Heart left ventricle (tissue), 16 donors: ENCODE data around the gene CD99L2. TPM values are rescaled to one million over a fixed set of nuclear protein-coding genes. Genes with fewer than 3 reads are reported as not detected.

Experiments used
- ATAC-seq, 4 donors: fragments of 200-7000 bp; cut with Tn5 transposase; one replicate each; pipeline ENCODE4 v1.9.1; 2020 to 2022; ENCODE audit warnings: moderate library complexity in 4 of 4, mild to moderate bottlenecking in 3 of 4, moderate number of reproducible peaks in 1 of 4
- DNase-seq, 5 donors: peaks; one replicate each; pipeline ENCODE4 v3.0.0-alpha.2; 2020
- H3K27ac ChIP-seq, 12 donors: fragments of 200-600 bp; sonication (generic) in 4 of 12; one replicate each; pipeline versions ENCODE4 v1.5.0 to v1.8.0; 2016 to 2022; ENCODE audit warnings: mild to moderate bottlenecking in 2 of 12
- H3K27me3 ChIP-seq, 9 donors: fragments of 200-600 bp; sonication (generic) in 2 of 9; one replicate each; pipeline versions ENCODE4 v1.5.1 to v1.8.0; 2016 to 2022; ENCODE audit warnings: mild to moderate bottlenecking in 3 of 9
- H3K36me3 ChIP-seq, 9 donors: fragments of 200-600 bp; sonication (generic) in 2 of 9; one replicate each; pipeline versions ENCODE4 v1.5.0 to v1.8.0; 2018 to 2022; ENCODE audit warnings: mild to moderate bottlenecking in 2 of 9
- H3K4me1 ChIP-seq, 12 donors: fragments of 200-600 bp; sonication (generic) in 4 of 12; one replicate each; pipeline versions ENCODE4 v1.5.0 to v1.8.0; 2016 to 2022; ENCODE audit warnings: mild to moderate bottlenecking in 3 of 12
- H3K4me3 ChIP-seq, 12 donors: fragments of 200-600 bp; sonication (generic) in 4 of 12; one replicate each; pipeline versions ENCODE4 v1.5.0 to v1.8.0; 2017 to 2022; ENCODE audit warnings: mild to moderate bottlenecking in 9 of 12, moderate library complexity in 4 of 12
- H3K9me3 ChIP-seq, 12 donors: fragments of 200-600 bp; sonication (generic) in 4 of 12; one replicate each; pipeline versions ENCODE4 v1.5.0 to v1.8.0; 2016 to 2022; ENCODE audit warnings: mild to moderate bottlenecking in 1 of 12
- POLR2A ChIP-seq, 2 donors: fragments of 450-650 bp; IDR thresholded peaks; one replicate each; pipeline ENCODE4 v1.6.1; 2017; ENCODE audit warnings: antibody characterized with exemption in 2 of 2, mild to moderate bottlenecking in 2 of 2, moderate library complexity in 2 of 2
- WGBS, 4 donors: extraction: QIAGEN DNeasy Blood & Tissue Kit in 2 of 4; methylation state at CpG; one replicate each; pipeline versions ENCODE4 v1.1.5 to v1.1.7; 2013 to 2018; 5-methylcytosine and 5-hydroxymethylcytosine counted together
- intact Hi-C, 10 donors: fragments of 100-400 bp; cut with DNase I; formaldehyde crosslinking; loops; one replicate each; pipeline versions ENCODE4 v1.11.1 to v1.14.2; 2022
- polyA plus RNA-seq, 2 donors: library from polyadenylated mRNA; stranded (reverse); fragments of 200-250 nt; gene quantifications; one replicate each; pipeline ENCODE4 v1.2.3, GENCODE V29; 2013
- total RNA-seq, 9 donors: library from RNA; depleted of rRNA in 2 of 9; stranded (reverse); fragments of >200 nt in 2 of 9; fragmentation: NEBNext Ultra II Directional in 3 of 9; extraction: Animal tissue kit (Norgen Biotek cat#: 25700) in 3 of 9; gene quantifications; one replicate each; pipeline versions ENCODE4 v1.1.0 to v1.2.4, GENCODE V29; 2016 to 2023
- TF ChIP-seq, protein P1 (sequence below), 12 donors: fragments of 200-600 bp; sonication (generic) in 4 of 12; IDR thresholded peaks; one replicate each; pipeline versions ENCODE4 v1.5.0 to v1.8.0; 2018 to 2022; ENCODE audit warnings: antibody characterized with exemption in 12 of 12, mild to moderate bottlenecking in 5 of 12
- donor health status: ischemic (EF 13 %, LVEDD 7.1; RV severe dilation, severe dysfunction).
- donor health status: healthy with polysubstance abuse.
- donor health status: DM: no; HTN: yes; CAD: no.
- donor health status: DM: no; HTN: no; CAD: no.
- donor health status: ischemic (EF 25% LVEDD 6.9; RV normal size, moderate dysfunction).
- donor health status: ischemic (EF 25% LVEDD 5.7; RV mildly dilated, moderate dysfunction).
- donor health status: healthy.
- donor health status: DM: yes; HTN: yes; CAD: no.
- donor health status: ischemic (EF 35%, LVEDD 5.7; RV mildly dilated, moderate dysfunction).
- donor health status: nonischemic (EF 11% LVEDD 7.7; RV severe dilation, severe dysfunction).
- donor health status: DM: yes; HTN: yes; CAD: no.
- donor health status: PGD.
- donor health status: ischemic (EF 29% LVEDD 5.4; RV normal size, mild dysfunction).
- donor health status: nonischemic (EF 23%, LVEDD 6.1; RV moderate dilation, normal function).

Gene CD99L2
- total and polyA plus RNA-seq, 11 donors, result 51.9 to 115 (median 82.1) TPM

DNA sequence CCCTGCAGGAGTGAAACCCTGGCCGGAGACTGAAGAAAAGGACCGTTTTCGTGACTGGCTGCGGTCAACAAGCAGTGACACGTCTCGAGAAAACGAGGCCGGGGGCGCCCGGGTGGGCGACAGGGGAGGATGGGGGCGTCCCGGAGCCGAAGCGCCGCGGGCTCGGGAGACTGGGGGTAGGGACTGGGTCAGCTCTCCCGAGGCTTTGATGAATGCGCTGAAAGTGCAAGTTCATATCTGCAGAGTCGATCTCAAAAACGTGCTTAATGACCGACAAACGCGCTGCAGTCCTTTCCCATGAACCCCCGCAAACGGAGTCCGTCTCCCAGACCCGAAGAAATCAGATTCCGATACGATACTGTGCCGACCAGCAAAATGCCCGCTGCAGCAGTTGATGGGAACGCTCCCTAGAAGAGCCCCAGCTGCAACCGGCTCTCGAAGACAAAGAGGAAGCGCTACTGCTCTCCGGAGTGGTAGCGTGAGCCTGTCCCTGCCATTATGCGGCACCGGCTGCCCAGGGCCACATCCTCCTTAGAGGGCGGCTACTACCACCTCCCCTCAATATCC is 806 bp upstream of the CD99L2 start:
- H3K36me3 ChIP-seq, result no peaks in the 10 kb centered on the region
- 1 to 45% (median 18%) methylated on average over 38 to 42 of the region's 42 CpGs for WGBS, 4 donors
- H3K27me3 ChIP-seq, result no peaks in the 10 kb centered on the region
- peak; percentile 16 to 71 (median 39) for DNase-seq
- intact Hi-C loops, result loop anchor here in 1 of 10 donors (5.0 kb wide), 2 partner anchors 127 to 183 kb away; no protein-coding TSS in a partner anchor
- peak overlapping the region; percentile 16 to 84 (median 78) for H3K27ac ChIP-seq
- TF ChIP-seq, protein P1, sequence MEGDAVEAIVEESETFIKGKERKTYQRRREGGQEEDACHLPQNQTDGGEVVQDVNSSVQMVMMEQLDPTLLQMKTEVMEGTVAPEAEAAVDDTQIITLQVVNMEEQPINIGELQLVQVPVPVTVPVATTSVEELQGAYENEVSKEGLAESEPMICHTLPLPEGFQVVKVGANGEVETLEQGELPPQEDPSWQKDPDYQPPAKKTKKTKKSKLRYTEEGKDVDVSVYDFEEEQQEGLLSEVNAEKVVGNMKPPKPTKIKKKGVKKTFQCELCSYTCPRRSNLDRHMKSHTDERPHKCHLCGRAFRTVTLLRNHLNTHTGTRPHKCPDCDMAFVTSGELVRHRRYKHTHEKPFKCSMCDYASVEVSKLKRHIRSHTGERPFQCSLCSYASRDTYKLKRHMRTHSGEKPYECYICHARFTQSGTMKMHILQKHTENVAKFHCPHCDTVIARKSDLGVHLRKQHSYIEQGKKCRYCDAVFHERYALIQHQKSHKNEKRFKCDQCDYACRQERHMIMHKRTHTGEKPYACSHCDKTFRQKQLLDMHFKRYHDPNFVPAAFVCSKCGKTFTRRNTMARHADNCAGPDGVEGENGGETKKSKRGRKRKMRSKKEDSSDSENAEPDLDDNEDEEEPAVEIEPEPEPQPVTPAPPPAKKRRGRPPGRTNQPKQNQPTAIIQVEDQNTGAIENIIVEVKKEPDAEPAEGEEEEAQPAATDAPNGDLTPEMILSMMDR (IDR thresholded peaks at IDR 0.05), result no peak
- TF ChIP-seq POLR2A (IDR thresholded peaks at IDR 0.05), result no peak
- peak overlapping the region; percentile 11 to 91 (median 66) for H3K4me3 ChIP-seq
- no peaks in the 10 kb centered on the region for H3K9me3 ChIP-seq
- ATAC-seq, result peak; percentile 38 to 66 (median 44)
- H3K4me1 ChIP-seq, result peaks cover 0 to 12% (median 0%) of the 10 kb centered on the region in 12 donors

DNA sequence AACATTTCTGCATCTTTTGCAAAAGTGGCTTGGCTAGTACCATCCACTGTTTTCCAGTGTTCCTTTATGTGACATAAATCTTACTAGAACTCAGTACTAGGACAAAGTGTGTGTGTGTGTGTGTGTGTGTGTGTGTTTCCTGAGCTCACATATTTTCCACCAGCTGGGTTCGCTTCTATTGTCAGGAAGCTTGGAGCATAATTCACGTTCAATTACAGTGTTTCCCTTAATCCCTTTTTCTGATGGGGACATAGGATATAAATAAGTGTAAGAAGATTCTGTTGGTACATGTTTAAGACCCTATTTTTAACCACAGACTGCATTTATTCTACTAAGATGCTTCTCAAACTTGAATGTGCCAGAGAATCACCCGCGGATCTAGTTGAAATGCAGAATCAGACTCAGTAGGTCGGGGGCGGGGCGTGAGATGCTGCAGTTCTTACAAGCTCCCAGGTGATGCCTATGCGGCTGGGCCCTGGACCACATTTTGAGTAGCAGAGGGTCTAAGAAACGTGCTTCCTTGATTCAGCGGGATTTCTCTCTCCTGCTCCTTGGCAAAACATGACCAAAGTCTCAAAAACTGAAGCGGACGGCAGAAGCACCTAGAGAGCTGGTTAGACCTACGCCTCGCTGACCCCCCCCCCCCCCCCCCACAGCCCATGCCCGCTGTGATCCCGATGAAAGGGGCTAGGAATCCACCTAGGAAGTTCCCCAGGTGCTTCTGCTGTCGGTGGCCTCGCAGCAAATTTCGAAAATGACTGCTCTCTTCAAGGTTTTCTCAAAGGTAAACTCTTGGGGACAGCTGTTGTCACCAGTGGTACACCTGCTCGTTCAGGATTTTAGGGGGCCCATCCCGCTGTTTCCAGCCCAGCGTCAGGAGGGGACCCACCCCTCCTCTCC is 797 bp downstream of the CD99L2 start:
- Histone ChIP-seq H3K9me3 (no peaks in the 10 kb centered on the region), H3K4me3 (peak overlapping the region; percentile 46 to 91 (median 66)), H3K27ac (peak overlapping the region; percentile 32 to 82 (median 74)), H3K36me3 (no peaks in the 10 kb centered on the region), H3K4me1 (peaks cover 0 to 12% (median 0%) of the 10 kb centered on the region in 12 donors), H3K27me3 (no peaks in the 10 kb centered on the region)
- no peak for ATAC-seq
- TF ChIP-seq, protein P1 (IDR thresholded peaks at IDR 0.05), result no peak
- TF ChIP-seq POLR2A (IDR thresholded peaks at IDR 0.05), result no peak
- no peak for DNase-seq
- intact Hi-C loops, result loop anchor here in 1 of 10 donors (5.0 kb wide), 2 partner anchors 125 to 185 kb away; no protein-coding TSS in a partner anchor
- WGBS, 4 donors, result 1 to 29% (median 8%) methylated on average over 15 to 22 of the region's 22 CpGs

DNA sequence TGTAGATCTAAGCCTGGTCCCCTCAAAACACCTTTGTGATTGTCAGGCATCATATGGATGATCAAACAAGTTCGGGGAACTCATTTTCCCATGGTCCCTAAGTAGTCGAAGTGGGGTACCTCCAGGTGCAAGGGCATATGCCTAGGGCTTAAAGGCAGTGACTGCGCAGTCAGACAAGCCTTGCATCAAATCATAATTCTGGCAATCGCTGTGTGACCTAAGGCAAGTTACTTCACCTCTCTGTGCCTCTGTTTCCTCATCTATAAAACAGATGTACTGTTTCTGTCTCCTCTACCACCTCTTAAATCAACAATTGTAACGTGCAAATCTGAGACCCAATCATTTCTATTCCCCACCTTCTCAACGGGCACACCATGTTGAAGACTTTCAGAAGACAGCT is 1.8 kb downstream of the CD99L2 start:
- intact Hi-C loops, result loop anchor here in 1 of 10 donors (5.0 kb wide), 2 partner anchors 124 to 186 kb away; no protein-coding TSS in a partner anchor
- H3K27ac ChIP-seq, result no peak overlapping the region
- no peaks in the 10 kb centered on the region for H3K27me3 ChIP-seq
- H3K4me1 ChIP-seq, result peaks cover 0 to 12% (median 0%) of the 10 kb centered on the region in 12 donors
- TF ChIP-seq, protein P1 (IDR thresholded peaks at IDR 0.05), result no peak
- no peak for TF ChIP-seq POLR2A (IDR thresholded peaks at IDR 0.05)
- H3K4me3 ChIP-seq, result no peak overlapping the region
- ATAC-seq, result no peak
- 80 to 96% (median 91%) methylated on average over 6 of the region's 6 CpGs for WGBS, 4 donors
- no peaks in the 10 kb centered on the region for H3K36me3 ChIP-seq
- DNase-seq, result no peak
- no peaks in the 10 kb centered on the region for H3K9me3 ChIP-seq

DNA sequence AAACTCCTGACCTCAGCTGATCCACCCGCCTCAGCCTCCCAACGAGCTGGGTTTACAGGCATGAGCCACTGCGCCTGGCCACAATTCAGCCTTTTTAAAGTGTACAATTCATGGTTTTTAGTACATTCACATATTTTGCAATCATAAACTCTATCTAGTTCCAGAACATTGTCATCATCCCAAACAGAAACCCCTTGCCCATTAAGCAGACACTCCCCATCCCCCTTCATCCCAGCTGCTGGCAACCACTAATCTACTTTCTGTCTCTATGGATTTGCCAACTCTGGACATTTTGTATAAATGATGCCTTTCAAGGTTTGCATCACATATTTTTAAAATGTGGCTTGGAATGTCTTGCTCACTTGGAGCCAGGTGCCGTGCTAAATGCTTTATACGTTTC is 4.5 kb downstream of the CD99L2 start:
- no peaks in the 10 kb centered on the region for H3K9me3 ChIP-seq

More for the DNA sequence above, 4.5 kb downstream of the CD99L2 start:
- ATAC-seq (no peak), DNase-seq (no peak)
- intact Hi-C loops, result no loop called here
- Histone ChIP-seq H3K36me3 (no peaks in the 10 kb centered on the region), H3K4me1 (peaks cover 0 to 13% (median 0%) of the 10 kb centered on the region in 12 donors), H3K27me3 (no peaks in the 10 kb centered on the region), H3K27ac (no peak overlapping the region), H3K4me3 (no peak overlapping the region)
- WGBS, 4 donors, result 82 to 95% (median 91%) methylated on average over 5 of the region's 5 CpGs
- no peak for TF ChIP-seq POLR2A (IDR thresholded peaks at IDR 0.05)
- TF ChIP-seq, protein P1 (IDR thresholded peaks at IDR 0.05), result no peak
